Hippocampal formation (tissue), 2 donors: ENCODE data around the gene PPBP.
"Not testable (repeated sequence)": the region's sequence is repeated elsewhere in the genome, so short reads cannot be mapped to it uniquely, and the experiment has no call there.

Experiments
- DNase-seq, 2 donors: peaks; one replicate each; lab custom pipeline; 2025; lab: John Stamatoyannopoulos, UW

Gene PPBP

DNA sequence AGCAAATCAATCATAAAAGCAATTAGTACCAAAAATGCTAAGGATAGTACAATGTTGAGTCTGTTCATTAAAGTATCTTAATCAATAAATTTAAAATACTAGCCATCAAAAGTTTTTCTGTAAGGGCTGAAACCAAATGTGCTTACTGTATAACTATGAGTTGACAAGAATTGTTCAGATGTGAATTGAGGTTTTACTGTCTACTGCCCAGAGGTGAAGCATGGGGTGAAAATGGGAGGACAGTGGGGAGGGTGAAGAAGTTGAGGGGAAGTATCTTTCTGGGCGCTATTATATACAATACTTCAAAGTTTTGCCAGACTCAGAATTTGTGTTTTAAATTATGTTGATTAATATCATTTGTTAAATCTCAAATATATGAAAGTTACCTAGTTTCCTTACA lies 4.1 kb upstream of the PPBP start:
- no peak for DNase-seq

GRCh38 chr4:73991742-73992000 lies 3.7 kb upstream of the PPBP start:
- no peak for DNase-seq

GRCh38 chr4:73990988-73991741 lies 3.2 kb upstream of the PPBP start:
- no peak for DNase-seq

- DNase-seq, result no peak
Observed at GRCh38 chr4:73989928-73990327, 1.9 kb upstream of the PPBP start.

DNA sequence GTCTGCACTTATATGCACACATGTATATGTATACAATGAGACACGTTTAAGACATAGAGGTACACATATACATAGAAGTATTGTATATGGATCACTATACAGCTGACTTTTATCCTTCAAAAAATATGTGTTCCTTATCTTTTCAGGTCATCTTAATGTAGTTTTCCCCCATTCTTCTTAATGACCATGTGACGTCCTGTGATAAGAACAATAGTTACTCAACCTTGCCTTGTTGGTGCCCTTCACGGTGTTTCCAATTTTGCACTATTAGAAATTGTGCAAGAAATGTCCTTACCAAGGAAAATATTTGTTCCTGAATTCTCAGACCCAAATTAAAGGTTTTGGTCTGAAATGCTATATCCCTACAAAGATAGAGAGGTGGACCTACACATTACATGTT lies 1.0 kb upstream of the PPBP start:
- no peak for DNase-seq

DNA sequence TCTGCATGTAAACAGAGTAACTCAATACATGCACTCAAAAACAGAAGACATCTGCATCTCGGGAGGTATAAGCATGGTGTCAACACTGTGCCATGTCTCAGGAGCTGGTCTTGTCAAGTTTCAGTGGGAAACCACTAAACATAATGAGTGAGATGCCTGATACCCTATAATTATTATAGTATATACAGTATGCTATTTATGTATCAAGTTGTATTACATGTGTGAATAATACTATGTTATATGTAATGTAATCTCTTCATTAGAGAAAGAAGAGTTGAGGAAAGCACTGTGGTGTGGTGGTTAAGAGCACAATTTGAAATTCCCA lies 2.5 kb downstream of the PPBP start:
- no peak for DNase-seq

DNA sequence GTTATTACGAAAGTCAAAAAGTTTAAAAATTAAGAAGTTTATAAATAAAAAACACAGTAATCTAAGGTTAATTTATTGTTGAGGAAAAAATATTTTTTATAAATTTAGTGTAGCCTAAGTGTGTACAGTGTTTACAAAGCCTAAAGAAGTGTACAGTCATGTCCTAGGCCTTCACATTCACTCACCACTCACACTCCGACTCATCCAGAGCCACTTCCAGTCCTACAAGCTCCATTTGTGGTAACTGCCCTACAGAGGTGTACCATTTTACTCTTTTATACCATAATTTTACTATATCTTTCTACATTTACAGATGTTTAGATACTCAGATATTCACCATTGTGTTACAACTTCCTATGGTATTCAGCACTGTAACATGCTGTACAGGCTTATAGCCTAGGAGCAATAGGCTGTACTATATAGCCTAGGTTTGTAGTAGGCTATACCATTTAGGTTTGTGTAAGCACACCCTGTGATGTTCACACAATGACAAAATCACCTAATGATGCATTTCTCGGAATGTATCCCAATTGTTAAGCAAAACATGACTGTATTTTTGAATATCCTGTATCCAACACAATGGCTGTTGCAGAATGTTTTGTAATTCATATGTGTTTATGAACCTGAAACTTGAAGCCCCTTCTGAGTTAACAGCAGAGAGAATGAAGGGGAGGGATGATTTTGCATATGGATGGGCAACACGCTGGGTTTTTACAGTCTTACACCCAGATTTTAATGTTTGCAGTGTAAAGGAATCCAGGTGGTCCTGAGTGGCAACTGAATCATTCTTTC lies 3.1 kb downstream of the PPBP start:
- no peak for DNase-seq

GRCh38 chr4:73981175-73981574 lies 6.8 kb downstream of the PPBP start:
- DNase-seq, result not testable (repeated sequence)

- no peak for DNase-seq
Observed at GRCh38 chr4:73979407-73979957, 8.5 kb downstream of the PPBP start.

GRCh38 chr4:73978886-73979285 lies 9.1 kb downstream of the PPBP start:
- no peak for DNase-seq

GRCh38 chr4:73976716-73977115 lies 11.3 kb downstream of the PPBP start:
- no peak for DNase-seq

- no peak for DNase-seq
Observed at GRCh38 chr4:73976217-73976616, 11.8 kb downstream of the PPBP start.

GRCh38 chr4:73974352-73974751 lies 13.6 kb downstream of the PPBP start:
- no peak for DNase-seq

GRCh38 chr4:73970945-73971344 lies 17.0 kb downstream of the PPBP start:
- no peak for DNase-seq

- no peak for DNase-seq
Observed at GRCh38 chr4:73970011-73970410, 18.0 kb downstream of the PPBP start.

DNA sequence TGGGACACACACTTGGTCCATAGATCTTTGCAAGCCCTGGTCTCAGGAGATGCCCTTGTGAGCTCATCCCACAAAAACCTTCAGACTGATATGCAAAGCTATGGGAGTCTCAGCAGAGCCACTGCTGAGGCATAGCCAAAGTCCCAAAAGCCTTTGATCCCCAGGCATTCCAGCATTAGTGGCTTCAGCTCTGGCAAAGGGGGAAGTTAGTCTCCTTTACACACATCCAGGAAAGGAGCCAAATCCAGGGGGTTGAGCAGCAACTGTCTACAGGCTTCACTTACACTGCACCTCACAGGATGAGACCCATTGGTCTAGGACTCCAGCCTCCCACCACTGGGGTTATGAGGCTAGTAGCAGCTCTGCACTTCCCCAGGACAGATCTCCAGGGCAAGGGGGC lies 20.1 kb downstream of the PPBP start:
- no peak for DNase-seq

DNA sequence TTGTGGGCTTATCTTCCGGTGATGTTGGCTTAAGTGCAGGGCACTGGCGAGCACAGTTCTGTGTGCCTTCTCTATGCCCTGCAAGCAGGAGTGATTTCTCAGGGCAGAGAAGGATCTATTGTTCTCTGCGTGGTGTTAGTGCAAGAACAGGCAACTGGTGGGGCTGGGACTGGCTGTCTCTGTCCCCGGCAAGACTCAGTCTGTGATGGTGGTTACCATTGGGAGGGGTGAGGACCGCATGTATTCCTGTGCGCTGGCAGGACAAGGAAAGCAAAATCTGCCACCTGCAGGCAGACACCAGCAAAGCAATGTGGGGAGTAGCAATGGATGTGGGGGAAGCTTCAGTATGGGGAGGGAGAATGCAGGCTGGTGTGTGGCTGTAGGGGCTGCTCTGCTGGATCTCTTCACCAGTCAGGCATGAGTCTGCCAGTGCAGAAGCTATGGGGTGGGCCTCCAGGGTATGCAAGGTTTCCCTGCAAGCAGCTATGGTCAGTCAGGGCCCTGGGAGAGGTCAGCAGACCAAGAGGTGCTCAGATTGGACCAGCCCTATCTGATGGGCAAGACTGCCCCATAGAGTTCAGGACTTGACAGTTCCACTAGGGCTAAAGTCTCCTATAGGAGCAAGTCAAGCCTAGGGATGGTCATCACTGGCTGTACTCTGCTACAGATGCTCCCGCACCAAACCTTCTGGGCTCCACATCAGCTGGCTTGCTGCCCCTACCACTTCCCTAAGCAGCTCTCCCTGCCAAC lies 23.0 kb downstream of the PPBP start:
- DNase-seq, result no peak

- DNase-seq, result no peak
Observed at GRCh38 chr4:73962724-73963123, 25.3 kb downstream of the PPBP start.

- DNase-seq, result not testable (repeated sequence)
Observed at GRCh38 chr4:73959041-73959440, 28.9 kb downstream of the PPBP start.

- DNase-seq, result no peak
Observed at GRCh38 chr4:73952352-73952751, 35.6 kb downstream of the PPBP start.

- DNase-seq, result not testable (repeated sequence)
Observed at GRCh38 chr4:73950376-73950920, 37.5 kb downstream of the PPBP start.

DNA sequence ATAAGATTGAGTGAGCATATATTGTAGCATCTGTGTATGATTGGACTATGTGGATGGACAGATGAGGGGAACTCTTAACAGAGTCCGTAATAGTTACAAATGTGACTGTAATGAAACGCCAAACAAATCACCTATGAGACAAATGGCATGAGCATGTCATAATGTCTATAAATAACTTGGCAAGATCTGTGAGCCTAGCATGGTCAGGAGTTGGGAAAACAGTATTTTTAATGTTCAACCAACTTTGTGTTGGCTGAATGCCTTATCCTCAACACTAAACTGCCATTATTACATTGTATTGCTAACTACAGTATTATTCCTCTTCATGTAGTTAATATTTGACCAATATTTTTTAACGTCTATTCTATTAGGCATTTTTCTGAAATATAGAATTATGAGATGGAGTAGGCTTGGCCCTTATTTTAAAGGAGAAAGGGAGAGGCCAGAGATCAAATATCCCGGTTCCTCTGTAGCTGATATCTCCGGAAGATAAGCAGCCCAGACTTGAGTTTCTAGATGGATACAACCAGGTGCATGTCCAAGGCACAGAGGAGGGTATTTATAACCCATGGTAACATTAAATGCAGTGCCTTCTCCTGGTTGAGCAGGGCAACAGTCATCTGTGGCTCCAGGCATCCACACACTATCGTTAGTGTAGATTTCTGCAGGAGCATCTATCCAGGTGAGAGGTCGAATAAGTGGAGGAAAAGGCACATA lies 38.8 kb downstream of the PPBP start:
- DNase-seq, result no peak
